Nephron progenitor cell (in vitro differentiated cells): Measurements from ENCODE around the gene FAM24B.

ENCODE experiments used
- DNase-seq: peaks from one replicate; pipeline ENCODE4 v3.0.0; 2021
- H3K27ac Mint-ChIP-seq: 2 replicates; pipeline ENCODE4 v1.8.0; 2021; ENCODE audit warnings: mild to moderate bottlenecking, moderate library complexity, mixed read lengths
- H3K27me3 Mint-ChIP-seq: 2 replicates; pipeline ENCODE4 v1.8.0; 2021; ENCODE audit warnings: mild to moderate bottlenecking, low read depth, mixed read lengths; ENCODE audit not compliant: poor library complexity
- H3K36me3 Mint-ChIP-seq: 2 replicates; pipeline ENCODE4 v1.8.0; 2021; ENCODE audit warnings: low read depth, mixed read lengths
- H3K4me1 Mint-ChIP-seq: 2 replicates; pipeline ENCODE4 v1.8.0; 2021; ENCODE audit warnings: mixed read lengths
- H3K4me3 Mint-ChIP-seq: 2 replicates; pipeline ENCODE4 v1.8.0; 2021; ENCODE audit warnings: mild to moderate bottlenecking, moderate library complexity, mixed read lengths
- H3K9me3 Mint-ChIP-seq: 2 replicates; pipeline ENCODE4 v1.8.0; 2021; ENCODE audit warnings: mild to moderate bottlenecking, moderate library complexity, mixed read lengths
- CTCF ChIP-seq: fragments of 200-600 bp; sonication (generic); IDR thresholded peaks from 2 replicates; pipeline ENCODE4 v1.5.0; 2021; ENCODE audit warnings: antibody characterized with exemption

Gene FAM24B

DNA sequence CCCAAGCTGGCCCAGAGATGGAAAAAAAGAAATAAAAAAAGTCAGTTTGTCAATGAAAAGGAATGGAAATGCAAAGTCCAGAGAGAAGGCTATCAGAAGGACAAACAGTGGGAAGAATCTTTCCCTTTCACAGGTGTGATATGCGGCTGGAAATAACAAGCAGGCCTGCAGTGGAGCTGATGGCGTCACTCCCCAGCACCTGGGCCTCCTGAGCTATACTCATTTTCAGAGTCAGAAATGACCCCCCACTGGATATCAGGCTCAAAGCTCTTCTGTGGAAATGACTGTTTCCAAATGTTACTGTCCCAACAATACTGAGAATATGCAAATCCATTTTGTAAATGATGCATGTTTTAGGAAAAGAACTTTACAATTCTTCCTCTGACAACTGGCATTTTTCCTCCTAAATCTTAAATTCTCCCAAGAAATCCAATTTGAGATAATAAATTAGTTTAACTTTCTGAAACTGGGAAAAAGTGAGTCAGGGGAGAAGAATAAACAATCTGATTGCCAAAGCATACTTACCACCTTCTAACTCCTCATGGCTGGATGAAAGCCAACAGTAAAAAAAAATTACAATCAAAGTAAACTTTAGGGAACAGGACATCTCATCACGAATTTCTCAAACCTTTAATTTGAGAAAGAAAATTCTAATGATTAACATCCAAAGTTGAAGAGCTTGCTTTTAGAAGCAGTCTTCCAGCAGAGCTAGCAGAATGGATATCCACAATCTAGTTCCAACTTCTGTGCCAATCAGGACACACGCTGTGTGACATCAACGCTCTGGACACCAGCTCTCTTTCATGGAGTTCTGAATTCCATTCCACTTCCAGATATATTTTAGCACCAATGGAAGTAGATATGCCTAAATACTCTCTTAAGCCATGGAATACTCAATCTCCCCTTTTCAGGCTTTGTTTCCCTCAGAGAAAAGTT, 28.4 kb downstream of the FAM24B start:
- H3K4me1 Mint-ChIP-seq: peaks cover 7% of the 10 kb centered on the region
- H3K27me3 Mint-ChIP-seq: peaks cover 8% of the 10 kb centered on the region
- H3K4me3 Mint-ChIP-seq: no peak overlapping the region
- no peak overlapping the region for H3K27ac Mint-ChIP-seq
- no peak for TF ChIP-seq CTCF
- DNase-seq: no peak
- no peaks in the 10 kb centered on the region for H3K9me3 Mint-ChIP-seq
- no peaks in the 10 kb centered on the region for H3K36me3 Mint-ChIP-seq

- Mint-ChIP-seq H3K36me3 (no peaks in the 10 kb centered on the region), H3K27me3 (peaks cover 3% of the 10 kb centered on the region), H3K9me3 (no peaks in the 10 kb centered on the region), H3K4me3 (no peak overlapping the region), H3K4me1 (peaks cover 7% of the 10 kb centered on the region), H3K27ac (no peak overlapping the region)
- no peak for DNase-seq
- no peak for TF ChIP-seq CTCF
These were observed 29.3 kb downstream of the FAM24B start for GRCh38 chr10:122849900-122850605.

DNA sequence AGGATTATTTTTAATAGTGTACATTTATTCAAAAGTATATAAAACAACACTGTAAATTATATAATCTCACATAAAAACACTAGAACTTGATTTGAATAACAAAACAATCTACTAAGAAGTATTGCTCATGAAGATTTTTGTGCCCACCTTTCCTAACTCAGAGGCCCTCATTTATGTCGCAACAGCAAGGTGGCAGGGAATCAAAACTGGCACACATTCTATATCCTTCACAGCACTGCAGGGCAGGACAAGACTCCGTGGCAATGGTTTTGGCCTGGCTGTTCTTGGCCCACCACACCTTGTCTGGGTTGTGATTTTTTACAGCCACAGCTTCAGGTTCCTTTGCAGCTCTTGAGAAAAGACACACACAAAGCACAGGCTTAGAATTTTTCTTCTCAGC, 30.3 kb downstream of the FAM24B start:
- no peaks in the 10 kb centered on the region for H3K36me3 Mint-ChIP-seq
- no peaks in the 10 kb centered on the region for H3K9me3 Mint-ChIP-seq
- TF ChIP-seq CTCF: no peak
- no peak for DNase-seq
- H3K4me1 Mint-ChIP-seq: peaks cover 7% of the 10 kb centered on the region
- H3K4me3 Mint-ChIP-seq: no peak overlapping the region
- peaks cover 3% of the 10 kb centered on the region for H3K27me3 Mint-ChIP-seq
- no peak overlapping the region for H3K27ac Mint-ChIP-seq

DNA sequence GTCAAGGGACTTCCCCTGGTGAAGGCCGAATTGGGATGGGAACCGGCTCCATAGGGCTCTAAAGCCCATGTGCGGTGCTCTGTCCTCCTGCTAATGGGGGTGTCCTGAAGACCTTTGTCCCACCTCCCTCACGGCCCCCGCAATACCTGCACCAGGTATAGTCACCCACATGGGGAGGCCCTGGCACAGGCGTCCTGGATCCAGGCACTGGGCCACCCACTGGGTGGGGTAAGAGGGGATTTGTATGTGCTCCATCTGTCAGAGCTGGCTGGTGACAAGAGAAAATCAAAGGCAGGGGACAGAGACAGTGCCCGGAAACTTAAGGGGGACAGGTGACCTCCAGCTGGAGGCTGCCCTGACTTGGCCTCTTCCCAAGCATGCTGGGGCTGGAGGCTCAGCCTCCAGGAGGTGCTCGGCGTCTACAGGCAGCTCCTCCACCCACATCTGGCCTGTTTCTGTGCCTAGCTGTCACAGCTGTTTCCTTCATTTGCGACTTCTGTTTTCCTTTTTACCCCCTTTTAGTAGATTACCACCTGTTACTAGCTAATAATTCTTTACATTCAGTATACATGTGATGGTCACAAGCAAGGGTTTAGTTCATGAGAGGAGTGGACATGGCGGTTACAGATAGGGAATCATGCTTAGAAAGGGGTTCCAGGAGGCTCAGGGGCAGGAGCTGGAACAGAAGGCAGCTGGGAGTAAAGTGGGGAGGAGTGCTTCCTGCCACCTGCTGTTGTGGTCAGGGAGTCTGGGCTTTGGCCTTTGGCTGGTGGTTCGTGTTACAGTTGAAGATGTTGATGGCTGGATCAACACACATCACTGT, 31.4 kb downstream of the FAM24B start:
- no peak for DNase-seq
- TF ChIP-seq CTCF: no peak
- H3K36me3 Mint-ChIP-seq: no peaks in the 10 kb centered on the region
- peaks cover 7% of the 10 kb centered on the region for H3K4me1 Mint-ChIP-seq
- H3K9me3 Mint-ChIP-seq: no peaks in the 10 kb centered on the region
- no peak overlapping the region for H3K4me3 Mint-ChIP-seq
- H3K27me3 Mint-ChIP-seq: peaks cover 3% of the 10 kb centered on the region
- peak overlapping the region; percentile 53 for H3K27ac Mint-ChIP-seq

- H3K27me3 Mint-ChIP-seq: peaks cover 5% of the 10 kb centered on the region
- H3K9me3 Mint-ChIP-seq: peaks cover 5% of the 10 kb centered on the region
- H3K4me3 Mint-ChIP-seq: no peak within 1 kb of the TSS
- no peak within 1 kb of the TSS for H3K27ac Mint-ChIP-seq
- peaks cover 7% of the 10 kb centered on the region for H3K4me1 Mint-ChIP-seq
- DNase-seq: no peak
- no peak for TF ChIP-seq CTCF
- H3K36me3 Mint-ChIP-seq: no peaks in the 10 kb centered on the region
These were observed 33.5 kb downstream of the FAM24B start, which contains the start of gene CUZD1 for GRCh38 chr10:122845783-122846332. CUZD1 (minus strand) TSS chr10:122845857; CDS start chr10:122845843, 14 bp downstream.
